H54 (cell line): ENCODE data around the gene C1orf35.

Experiments
- DNase-seq: peaks from one replicate; pipeline ENCODE4 v3.0.0; 2011; ENCODE audit warnings: low spot score, mixed read lengths; ENCODE audit not compliant: insufficient read length
- FAIRE-seq: peaks from 3 replicates; lab custom pipeline; 2011; peaks lifted over from hg19 to GRCh38; lab: Jason Lieb, UNC
- POLR2A ChIP-seq: IDR thresholded peaks from 2 replicates; pipeline ENCODE4 v1.6.1; 2011; ENCODE audit warnings: low read depth, mild to moderate bottlenecking, low read length

C1orf35 gene

GRCh38 chr1:228109962-228110488, 6.9 kb upstream of the C1orf35 start:
- DNase-seq (no peak), FAIRE-seq (no peak)
- TF ChIP-seq POLR2A: no peak

GRCh38 chr1:228109073-228109961, 6.2 kb upstream of the C1orf35 start, which contains the start of gene MRPL55:
MRPL55 (minus strand) TSS chr1:228109299; CDS start chr1:228108260, 1,039 bp downstream.
- FAIRE-seq: peak; percentile 62
- peak; percentile 97 for TF ChIP-seq POLR2A
- peak; percentile 92 for DNase-seq

GRCh38 chr1:228108742-228109072, 5.6 kb upstream of the C1orf35 start:
- DNase-seq (no peak), FAIRE-seq (no peak)
- no peak for TF ChIP-seq POLR2A

- no peak for TF ChIP-seq POLR2A
Observed at GRCh38 chr1:228108055-228108690, 5.0 kb upstream of the C1orf35 start.

GRCh38 chr1:228107636-228108035, 4.5 kb upstream of the C1orf35 start:
- DNase-seq (no peak), FAIRE-seq (no peak)
- TF ChIP-seq POLR2A: no peak

More at GRCh38 chr1:228108055-228108690, 5.0 kb upstream of the C1orf35 start:
- FAIRE-seq: no peak
- no peak for DNase-seq

DNA sequence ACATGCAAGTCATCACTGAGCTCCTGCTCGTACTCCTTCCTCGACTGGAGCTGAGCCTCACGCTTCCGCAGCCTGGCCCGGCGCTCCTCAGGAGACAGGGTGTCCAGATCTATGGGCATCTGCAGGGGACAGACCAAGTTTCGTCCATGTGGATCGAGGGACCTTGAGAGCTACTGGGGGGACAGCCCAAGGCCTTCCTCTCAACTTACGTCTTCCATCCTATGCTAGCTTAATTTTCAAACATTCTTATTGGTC, 3.6 kb upstream of the C1orf35 start:
- FAIRE-seq (no peak), DNase-seq (no peak)
- TF ChIP-seq POLR2A: no peak

DNA sequence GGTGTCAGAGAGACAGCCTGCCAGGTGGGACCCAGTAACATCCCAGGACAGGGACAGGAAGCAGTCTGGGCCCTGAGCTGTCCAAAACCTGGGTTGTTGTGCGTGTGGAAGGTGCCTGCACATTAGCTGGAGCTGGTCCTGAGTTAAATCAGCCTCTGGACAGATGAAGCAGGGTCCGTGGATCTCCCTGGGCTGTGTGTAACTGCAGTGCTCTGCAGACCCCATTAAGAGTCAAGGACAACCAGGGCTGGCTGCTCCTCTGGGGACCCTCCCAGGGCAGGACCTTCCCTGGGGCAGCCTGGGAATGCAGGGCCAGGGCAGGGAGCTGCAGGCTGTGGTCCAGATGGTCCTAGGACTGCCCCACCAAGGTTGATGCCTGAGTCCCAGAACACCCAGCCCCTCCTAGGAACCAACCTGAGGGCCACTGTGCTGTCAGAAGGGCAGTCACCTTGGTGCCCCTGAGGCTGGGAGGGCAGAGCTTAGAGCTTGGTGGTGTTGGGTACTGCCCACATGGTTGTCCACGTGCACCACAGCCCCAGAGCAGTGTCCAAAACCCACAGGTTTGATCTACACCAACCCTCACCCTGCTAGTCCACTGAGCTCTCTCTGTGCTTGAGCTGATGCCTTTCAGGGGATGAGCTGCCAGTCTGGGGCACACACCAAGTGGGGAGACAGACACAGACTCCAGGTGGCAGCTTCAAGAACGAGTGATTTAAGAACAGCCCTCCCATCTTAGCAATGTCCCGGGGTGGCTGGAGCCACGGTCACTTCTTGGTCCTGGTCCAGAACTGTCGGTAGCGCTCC, 3.1 kb upstream of the C1orf35 start:
- TF ChIP-seq POLR2A: no peak
- no peak for DNase-seq
- FAIRE-seq: no peak

GRCh38 chr1:228105270-228105995, 2.3 kb upstream of the C1orf35 start:
- FAIRE-seq (no peak), DNase-seq (no peak)
- no peak for TF ChIP-seq POLR2A

DNA sequence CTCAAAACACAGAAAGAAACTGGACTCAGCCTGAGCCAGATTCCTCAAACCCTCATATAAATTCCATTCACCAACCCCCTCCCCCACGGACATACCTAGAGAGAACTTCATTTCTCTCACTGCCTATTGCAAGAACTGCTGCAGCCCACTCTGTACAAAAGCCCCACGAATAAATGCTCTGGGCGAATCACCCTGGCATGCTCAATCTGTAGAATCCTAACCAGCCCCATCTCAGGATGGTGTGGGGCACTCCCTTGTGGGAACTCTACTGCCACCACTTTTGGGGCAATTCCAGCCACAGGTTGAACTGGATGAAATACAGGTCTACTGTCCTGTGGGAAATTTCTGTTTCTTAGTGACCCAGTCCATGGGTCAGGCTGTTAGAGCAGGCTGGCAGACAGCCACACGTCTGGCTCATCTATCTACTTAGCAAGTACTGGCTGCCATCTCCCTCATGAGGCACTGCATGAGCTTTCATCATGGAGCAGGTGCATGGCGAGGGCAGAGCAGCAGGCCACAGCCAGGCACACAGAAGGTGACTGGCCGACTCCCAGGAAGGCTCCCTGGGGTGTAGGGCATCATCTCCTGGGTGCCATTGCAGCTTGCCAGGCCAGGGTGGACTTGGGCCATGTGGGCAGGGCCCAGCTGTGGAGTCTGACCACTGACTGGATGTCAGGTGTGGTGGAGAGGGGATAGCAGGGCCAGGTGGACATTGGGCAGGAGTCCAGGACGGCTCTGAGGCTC, 1.6 kb upstream of the C1orf35 start:
- FAIRE-seq: no peak
- DNase-seq: no peak
- 0 out of 2 replicates have a peak, but pooled peaks have one; percentile 8 for TF ChIP-seq POLR2A

GRCh38 chr1:228101994-228102790, 933 bp downstream of the C1orf35 start:
- FAIRE-seq: no peak
- no peak for DNase-seq
- TF ChIP-seq POLR2A: no peak

GRCh38 chr1:228101614-228101993, 1.5 kb downstream of the C1orf35 start:
- DNase-seq (no peak), FAIRE-seq (no peak)
- TF ChIP-seq POLR2A: no peak
